OCI-LY1 (cell line): ENCODE measurements around the gene TRIM37.

ENCODE experiments used
- CTCF ChIP-seq: fragments of 200-600 bp; sonication (generic), shearing (Covaris generic); IDR thresholded peaks from 2 replicates; pipeline ENCODE4 v1.5.1; 2017; ENCODE audit warnings: mild to moderate bottlenecking, antibody characterized with exemption, low read length, moderate library complexity, mixed read lengths
- EZH2 ChIP-seq: fragments of 200-600 bp; sonication (generic), shearing (Covaris generic); IDR thresholded peaks from 2 replicates; pipeline ENCODE4 v1.8.0; 2017; ENCODE audit warnings: borderline replicate concordance, mixed run types, mild to moderate bottlenecking, antibody characterized with exemption, low read length, moderate library complexity, mixed read lengths

- TF ChIP-seq CTCF, result no peak
- TF ChIP-seq EZH2, result no peak
Observed at GRCh38 chr17:59094861-59095530, 11.7 kb downstream of the TRIM37 start.
